GM12878 (cell line): Measurements from ENCODE around the gene NUDT16L1. TPM values are rescaled to one million over a fixed set of nuclear protein-coding genes. Genes with fewer than 3 reads are reported as not detected.

Source experiments
- ATAC-seq: fragments of 200-7000 bp; cut with Tn5 transposase; 3 replicates; pipeline ENCODE4 v1.9.1; 2020; ENCODE audit warnings: mild to moderate bottlenecking, moderate library complexity
- BruUV-seq: library from RNA; stranded (reverse); fragments of 400-500 nt; replicated peaks from 2 replicates; lab custom pipeline; 2021; lab: Mats Ljungman, UMichigan
- CTCF ChIA-PET: fragments of 300-600 bp; sonication (Branson Sonifier 250); formaldehyde crosslinking; extraction: SDS; loops from one replicate; lab custom pipeline; 2021; ENCODE audit warnings: inconsistent platforms; lab: Yijun Ruan, JAX
- POLR2A ChIA-PET: fragments of 350-600 bp; formaldehyde crosslinking; extraction: SDS; loops from one replicate; lab custom pipeline; 2021; ENCODE audit warnings: inconsistent platforms; lab: Charles Lee
- RAD21 ChIA-PET: fragments of 300-600 bp; sonication (Branson Sonifier 250); formaldehyde crosslinking; loops from one replicate; lab custom pipeline; 2023; ENCODE audit warnings: antibody characterized with exemption; ENCODE audit not compliant: unreplicated experiment; lab: Charles Lee
- SMC1A ChIA-PET: fragments of 300-600 bp; sonication (Branson Sonifier 250); formaldehyde crosslinking; loops from one replicate; lab custom pipeline; 2023; ENCODE audit not compliant: unreplicated experiment, uncharacterized antibody; lab: Charles Lee
- DNase-seq: peaks from one replicate; pipeline ENCODE4 v3.0.0-alpha.2; 2011; ENCODE audit warnings: low read depth, low spot score
- FAIRE-seq: peaks from 3 replicates; lab custom pipeline; 2011; peaks lifted over from hg19 to GRCh38; lab: Jason Lieb, UNC
- H2AFZ ChIP-seq: 2 replicates; pipeline ENCODE4 v1.6.0; 2011; ENCODE audit warnings: low read depth, low read length, control low read depth; ENCODE audit not compliant: control insufficient read depth
- H3K27ac ChIP-seq: 2 replicates; pipeline ENCODE4 v1.5.1; 2011; ENCODE audit warnings: control low read depth; ENCODE audit not compliant: control insufficient read depth, insufficient read depth
- H3K27me3 ChIP-seq, 2 experiments: replicated peaks in 1 of 2; 2 replicates each; pipeline versions ENCODE4 v1.6.0 to v1.6.1; 2011; ENCODE audit warnings: low read length in 1 of 2; ENCODE audit not compliant: control insufficient read depth in 2 of 2, insufficient read depth in 2 of 2
- H3K36me3 ChIP-seq, 2 experiments: 2 replicates each; pipeline ENCODE4 v1.5.1; 2011; ENCODE audit warnings: low read length in 1 of 2; ENCODE audit not compliant: control insufficient read depth in 2 of 2, insufficient read depth in 2 of 2
- H3K4me1 ChIP-seq: 2 replicates; pipeline ENCODE4 v1.6.1; 2011; ENCODE audit warnings: mild to moderate bottlenecking, low read length, moderate library complexity, mixed read lengths; ENCODE audit not compliant: control insufficient read depth, insufficient read depth
- H3K4me2 ChIP-seq: 2 replicates; pipeline ENCODE4 v1.6.0; 2011; ENCODE audit warnings: control low read depth; ENCODE audit not compliant: control insufficient read depth, insufficient read depth
- H3K4me3 ChIP-seq: fragments of 200-600 bp; sonication (generic); 2 replicates; pipeline ENCODE4 v1.5.1; 2016
- H3K79me2 ChIP-seq: 2 replicates; pipeline ENCODE4 v1.6.0; 2011; ENCODE audit warnings: low read length; ENCODE audit not compliant: control insufficient read depth, insufficient read depth
- H3K9ac ChIP-seq: 2 replicates; pipeline ENCODE4 v1.8.0; 2011; ENCODE audit warnings: low read length, control low read depth, mixed read lengths; ENCODE audit not compliant: control insufficient read depth, insufficient read depth
- H3K9me3 ChIP-seq: replicated peaks from 3 replicates; pipeline ENCODE4 v1.5.1; 2011; ENCODE audit warnings: mild to moderate bottlenecking, low read length; ENCODE audit not compliant: control insufficient read depth, insufficient read depth
- H4K20me1 ChIP-seq: 2 replicates; pipeline ENCODE4 v1.6.0; 2011; ENCODE audit not compliant: control insufficient read depth, insufficient read depth
- BHLHE40 ChIP-seq, 2 experiments: fragments of 450-650 bp in 1 of 2; IDR thresholded peaks; 2 replicates each; pipeline ENCODE4 v1.6.1; 2011 to 2017; ENCODE audit warnings: low read depth in 2 of 2, borderline replicate concordance in 1 of 2, improper control_type of control experiment in 1 of 2, low read length in 1 of 2, mild to moderate bottlenecking in 1 of 2
- CEBPZ ChIP-seq: fragments of 150-350 bp; IDR thresholded peaks from 2 replicates; pipeline ENCODE4 v1.6.1; 2016; ENCODE audit warnings: low read depth, low read length
- CHD1 ChIP-seq: IDR thresholded peaks from 2 replicates; pipeline ENCODE4 v1.6.1; 2012; ENCODE audit warnings: low read depth, low read length, improper control_type of control experiment
- CUX1 ChIP-seq: IDR thresholded peaks from 2 replicates; pipeline ENCODE4 v1.6.1; 2012; ENCODE audit warnings: improper control_type of control experiment, low read depth, low read length; ENCODE audit not compliant: insufficient replicate concordance
- DPF2 ChIP-seq: fragments of 450-650 bp; IDR thresholded peaks from 2 replicates; pipeline ENCODE4 v1.6.1; 2017; ENCODE audit warnings: mild to moderate bottlenecking
- HDAC2 ChIP-seq: fragments of 200-600 bp; sonication (generic); IDR thresholded peaks from 2 replicates; pipeline ENCODE4 v1.6.1; 2017
- NKRF ChIP-seq: fragments of 450-650 bp; conservative IDR thresholded peaks from 2 replicates; pipeline ENCODE4 v1.6.1; 2017; ENCODE audit warnings: mild to moderate bottlenecking, moderate library complexity
- NRF1 ChIP-seq: conservative IDR thresholded peaks from 2 replicates; pipeline ENCODE4 v1.6.1; 2011; ENCODE audit warnings: mild to moderate bottlenecking, low read depth, low read length, improper control_type of control experiment
- PAX8 ChIP-seq: fragments of 450-650 bp; IDR thresholded peaks from 2 replicates; pipeline ENCODE4 v1.6.1; 2017; ENCODE audit warnings: mild to moderate bottlenecking, moderate library complexity
- RUNX3 ChIP-seq: IDR thresholded peaks from 2 replicates; pipeline ENCODE4 v1.6.1; 2012; ENCODE audit warnings: low read length, inconsistent platforms
- SMARCA5 ChIP-seq: fragments of 450-650 bp; IDR thresholded peaks from 2 replicates; pipeline ENCODE4 v1.6.1; 2017; ENCODE audit warnings: mild to moderate bottlenecking
- USF1 ChIP-seq: IDR thresholded peaks from 2 replicates; pipeline ENCODE4 v1.6.1; 2011; ENCODE audit warnings: borderline replicate concordance, low read depth, mild to moderate bottlenecking, moderate library complexity, mixed read lengths, low read length; ENCODE audit not compliant: insufficient read depth; ENCODE audit errors: extremely low read length
- ZNF217 ChIP-seq: fragments of 450-650 bp; IDR thresholded peaks from 2 replicates; pipeline ENCODE4 v1.6.1; 2017; ENCODE audit warnings: antibody characterized with exemption, mild to moderate bottlenecking
- WGBS: methylation state at CpG from one replicate; pipeline ENCODE4 v1.1.6; 2016; ENCODE audit warnings: low lambda C conversion rate; ENCODE audit not compliant: insufficient replicate concordance, insufficient coverage; ENCODE audit errors: missing lambda C conversion rate; 5-methylcytosine and 5-hydroxymethylcytosine counted together
- in situ Hi-C: fragments of 300-500 bp; cut with MboI; formaldehyde crosslinking; loops from 9 replicates; pipeline ENCODE4 v1.14.3; 2018; ENCODE audit warnings: mixed read lengths
- intact Hi-C: fragments of 100-400 bp; cut with micrococcal nuclease; formaldehyde crosslinking; loops from one replicate; pipeline ENCODE4 v1.14.2; 2022; ENCODE audit not compliant: unreplicated experiment
- polyA plus RNA-seq, 11 experiments: library from polyadenylated mRNA; depleted of rRNA in 4 of 11; unstranded in 6 of 11; stranded (reverse) in 5 of 11; fragments of >200 nt; fragmentation: Nextera tagmentation in 4 of 11; fragmentation: Illumina TruSeq in 1 of 11; extraction: Ambion mirVana in 4 of 11; extraction: Trizol in 1 of 11; gene quantifications; 1 replicate in 1 of 11; 2 replicates in 10 of 11; pipeline versions ENCODE4 v1.2.1 to v1.2.3, GENCODE V29; 2011 to 2016; ENCODE audit warnings: inconsistent platforms in 2 of 11, missing spikeins in 2 of 11, low read depth in 1 of 11
- total RNA-seq, 4 experiments: library from RNA; depleted of rRNA in 3 of 4; stranded (reverse); fragments of >200 nt in 3 of 4; fragmentation: Illumina TruSeq in 1 of 4; extraction: Trizol in 1 of 4; gene quantifications; 2 replicates each; pipeline versions ENCODE4 v1.2.1 to v1.2.3, GENCODE V29; 2013 to 2021

NUDT16L1 gene
- total and polyA plus RNA-seq, 10 of the 15 experiments (the other 5 are each of a cell fraction or from before 2014, with no cell fraction given), result 1.4 to 77.7 (median 28.9) TPM

- H3K9ac ChIP-seq, result no peak overlapping the region
- no peaks in the 10 kb centered on the region for H3K4me1 ChIP-seq
- H3K27ac ChIP-seq, result no peak overlapping the region
- H2AFZ ChIP-seq, result no peak overlapping the region
- no peak for ATAC-seq
- no peak overlapping the region for H3K4me2 ChIP-seq
- no peaks in the 10 kb centered on the region for H3K79me2 ChIP-seq
- intact Hi-C loops, result no loop called here
- in situ Hi-C loops, result no loop called here
- BruUV-seq, result no TSS peak
- SMC1A ChIA-PET, result no interaction called here
- POLR2A ChIA-PET, result no interaction called here
- RAD21 ChIA-PET, result no interaction called here
- H3K9me3 ChIP-seq, result no peaks in the 10 kb centered on the region
- H4K20me1 ChIP-seq, result no peaks in the 10 kb centered on the region
- H3K4me3 ChIP-seq, result no peak overlapping the region
- DNase-seq, result no peak
- CTCF ChIA-PET, result interaction anchor here (1.6 kb wide), 1 partner anchor 10 kb away, joined by 4 read pairs; the partner anchor contains the start of genes ANKS3 and DNAAF8
- 96% methylated on average over 11 of the region's 11 CpGs for WGBS
- peaks cover 0 to 2% of the 10 kb centered on the region in 2 experiments; a peak in 3 of 4 replicates for H3K36me3 ChIP-seq
- FAIRE-seq, result no peak
- no peaks in the 10 kb centered on the region for H3K27me3 ChIP-seq
- no peak for TF ChIP-seq RUNX3
- TF ChIP-seq PAX8, result no peak
- no peak for TF ChIP-seq HDAC2
- TF ChIP-seq BHLHE40 (IDR thresholded peaks at IDR 0.05; ENCODE audit: borderline replicate concordance in 1 of 2, low read depth in 2 of 2, low read length in 1 of 2), result no peak
- no peak for TF ChIP-seq CHD1
- TF ChIP-seq USF1, result no peak
- no peak for TF ChIP-seq NKRF
- no peak for TF ChIP-seq SMARCA5
- TF ChIP-seq NRF1, result no peak
- no peak for TF ChIP-seq CUX1
- no peak for TF ChIP-seq DPF2
- TF ChIP-seq ZNF217, result no peak
- TF ChIP-seq CEBPZ, result no peak
These were observed 31.4 kb downstream of the NUDT16L1 start for GRCh38 chr16:4724661-4725270.
